GM19467 (cell line): Measurements from ENCODE around the gene PPP2R3C.
"Not testable (repeated sequence)": the region's sequence is repeated elsewhere in the genome, so short reads cannot be mapped to it uniquely, and the experiment has no call there.

ENCODE experiments used
- ATAC-seq: cut with Tn5 transposase; IDR thresholded peaks from one replicate; pipeline ENCODE4 v1.9.1; 2021; ENCODE audit warnings: mild to moderate bottlenecking, moderate library complexity; ENCODE audit not compliant: unreplicated experiment

Gene PPP2R3C

GRCh38 chr14:35121887-35122695, at the start of gene PPP2R3C, which contains the start of gene PRORP:
PPP2R3C (minus strand) TSS chr14:35121990; CDS start chr14:35121959, 31 bp downstream.
PRORP (plus strand) TSS chr14:35122552; CDS start chr14:35123246, 694 bp downstream.
- peak; percentile 76 for ATAC-seq

- ATAC-seq, result no peak
Measured at GRCh38 chr14:35167496-35167895, 45.7 kb upstream of the PPP2R3C start.

- no peak for ATAC-seq
Measured at GRCh38 chr14:35164849-35165248, 43.1 kb upstream of the PPP2R3C start.

- no peak for ATAC-seq
Measured at GRCh38 chr14:35163384-35163783, 41.6 kb upstream of the PPP2R3C start.

DNA sequence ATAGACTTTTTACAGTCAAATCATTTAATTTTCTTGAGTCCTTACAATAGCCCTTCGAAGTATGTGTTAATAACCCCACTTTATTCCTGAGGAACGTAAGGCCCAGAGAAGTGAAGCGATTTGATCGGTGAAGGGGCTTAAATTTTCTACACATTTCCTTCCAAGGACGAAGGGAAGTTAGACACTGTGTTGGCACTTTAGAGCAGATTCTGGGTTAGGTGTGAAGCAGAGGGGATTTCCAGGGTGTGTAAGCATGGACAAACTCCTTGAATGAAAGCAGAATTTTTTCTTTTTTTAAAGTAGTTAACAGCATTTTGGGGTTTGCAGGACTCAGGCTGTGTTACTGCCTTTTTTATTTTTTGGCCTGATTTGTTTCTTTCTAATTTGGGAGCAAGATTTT, 39.4 kb upstream of the PPP2R3C start:
- ATAC-seq, result no peak

GRCh38 chr14:35159742-35160409, 38.1 kb upstream of the PPP2R3C start:
- ATAC-seq, result no peak

GRCh38 chr14:35158951-35159653, 37.3 kb upstream of the PPP2R3C start:
- no peak for ATAC-seq

- no peak for ATAC-seq
Measured at GRCh38 chr14:35158491-35158890, 36.7 kb upstream of the PPP2R3C start.

- no peak for ATAC-seq
Measured at GRCh38 chr14:35155962-35156361, 34.2 kb upstream of the PPP2R3C start.

GRCh38 chr14:35154016-35154415, 32.2 kb upstream of the PPP2R3C start:
- ATAC-seq, result no peak

- not testable (repeated sequence) for ATAC-seq
Measured at GRCh38 chr14:35152531-35152930, 30.7 kb upstream of the PPP2R3C start.

DNA sequence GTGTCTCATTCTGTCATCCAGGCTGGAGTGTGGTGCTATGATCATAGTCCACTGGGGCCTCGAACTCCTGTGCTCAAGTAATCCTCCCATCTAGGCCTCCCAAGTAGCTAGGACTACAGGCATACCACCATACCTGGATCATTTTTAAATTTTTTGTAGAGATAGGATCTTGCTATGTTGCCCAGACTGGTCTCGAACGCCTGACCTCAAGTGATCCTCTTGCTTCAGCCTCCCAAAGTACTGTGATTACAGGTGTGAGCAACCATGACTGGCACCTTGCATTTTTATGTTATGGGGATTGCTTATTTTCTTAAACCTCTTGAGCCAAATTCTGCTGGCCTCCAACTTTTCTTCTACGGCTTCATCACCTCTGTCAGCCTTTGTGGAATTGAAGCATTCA, 27.4 kb upstream of the PPP2R3C start:
- ATAC-seq, result no peak

DNA sequence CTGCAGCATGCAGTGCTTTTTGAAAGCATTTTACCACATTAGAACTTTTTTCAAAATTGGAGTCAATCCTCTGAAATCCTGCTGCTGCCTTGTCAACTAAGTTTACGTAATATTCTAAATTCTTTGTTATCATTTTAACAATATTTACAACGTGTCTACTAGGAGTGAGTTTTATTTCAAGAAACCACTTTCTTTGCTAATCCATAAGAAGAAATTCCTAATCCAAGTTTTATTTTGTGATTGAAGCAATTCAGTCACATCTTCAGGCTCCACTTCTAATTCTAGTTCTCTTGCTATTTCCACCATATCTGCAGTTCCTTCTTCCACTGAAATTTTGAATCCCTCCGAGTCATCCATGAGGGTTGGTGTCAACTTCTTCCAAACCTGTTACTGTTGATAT, 25.9 kb upstream of the PPP2R3C start:
- ATAC-seq, result no peak

GRCh38 chr14:35147186-35147585, 25.4 kb upstream of the PPP2R3C start:
- no peak for ATAC-seq

DNA sequence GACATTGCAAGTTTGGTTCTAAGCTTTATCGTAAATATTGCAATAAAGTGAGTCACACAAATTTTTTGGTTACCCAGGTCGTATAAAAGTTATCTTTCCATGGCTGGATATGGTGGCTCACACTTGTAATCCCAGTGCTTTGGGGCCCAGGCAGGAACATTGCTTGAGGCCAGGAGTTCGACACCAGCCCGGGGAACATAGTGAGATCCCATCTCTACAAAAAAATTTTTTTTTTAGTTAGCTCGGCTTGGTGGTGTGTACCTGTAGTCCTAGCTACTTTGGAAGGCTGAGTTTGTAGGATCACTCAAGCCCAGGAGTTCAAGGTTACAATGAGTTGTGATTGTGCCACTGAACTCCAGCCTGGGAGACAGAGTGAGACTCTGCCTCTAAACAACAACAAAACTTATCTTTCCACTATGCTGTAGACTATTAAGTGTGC, 24.9 kb upstream of the PPP2R3C start:
- no peak for ATAC-seq

- ATAC-seq, result no peak
Measured at GRCh38 chr14:35144029-35144428, 22.2 kb upstream of the PPP2R3C start.

- no peak for ATAC-seq
Measured at GRCh38 chr14:35140718-35141581, 19.2 kb upstream of the PPP2R3C start.

GRCh38 chr14:35138585-35138984, 16.8 kb upstream of the PPP2R3C start:
- ATAC-seq, result no peak

- ATAC-seq, result no peak
Measured at GRCh38 chr14:35134329-35135123, 12.7 kb upstream of the PPP2R3C start.
